Memory B cell (primary cell): ENCODE results near the gene ASRGL1.
A peak's percentile ranks its signal among the peaks of the same experiment; 100 is the strongest.

Source experiments
- ATAC-seq: fragments of 150-1000 bp; cut with Tn5 transposase; 2 replicates; pipeline ENCODE4 v1.10.0; 2021; ENCODE audit warnings: low read depth, mild to moderate bottlenecking, moderate library complexity
- DNase-seq, 2 donors: peaks; one replicate each; pipeline ENCODE4 v3.0.0; 2022; ENCODE audit warnings: low spot score in 2 of 2
- H3K27ac Mint-ChIP-seq: one replicate; pipeline ENCODE4 v1.8.0; 2022; ENCODE audit warnings: mild to moderate bottlenecking, moderate library complexity, mixed read lengths
- H3K27me3 Mint-ChIP-seq: one replicate; pipeline ENCODE4 v1.8.0; 2022; ENCODE audit warnings: mixed read lengths
- H3K36me3 Mint-ChIP-seq: one replicate; pipeline ENCODE4 v1.8.0; 2022; ENCODE audit warnings: mild to moderate bottlenecking, mixed read lengths
- H3K4me1 Mint-ChIP-seq: one replicate; pipeline ENCODE4 v1.8.0; 2022; ENCODE audit warnings: mixed read lengths
- H3K4me3 Mint-ChIP-seq: one replicate; pipeline ENCODE4 v1.8.0; 2022; ENCODE audit warnings: mild to moderate bottlenecking, moderate library complexity, mixed read lengths
- H3K9me3 Mint-ChIP-seq: one replicate; pipeline ENCODE4 v1.8.0; 2022; ENCODE audit warnings: mixed read lengths

Gene ASRGL1

GRCh38 chr11:62421996-62422395 lies 84.7 kb downstream of the ASRGL1 start:
- no peak overlapping the region for H3K27ac Mint-ChIP-seq
- H3K27me3 Mint-ChIP-seq: peaks cover 1% of the 10 kb centered on the region
- H3K36me3 Mint-ChIP-seq: no peaks in the 10 kb centered on the region
- DNase-seq (no peak), ATAC-seq (no peak)
- peaks cover 5% of the 10 kb centered on the region for H3K4me1 Mint-ChIP-seq
- H3K4me3 Mint-ChIP-seq: no peak overlapping the region
- H3K9me3 Mint-ChIP-seq: no peaks in the 10 kb centered on the region

GRCh38 chr11:62423012-62423411 lies 85.8 kb downstream of the ASRGL1 start:
- peaks cover 1% of the 10 kb centered on the region for H3K27me3 Mint-ChIP-seq
- H3K4me3 Mint-ChIP-seq: no peak overlapping the region
- ATAC-seq (no peak), DNase-seq (no peak)
- no peaks in the 10 kb centered on the region for H3K36me3 Mint-ChIP-seq
- H3K4me1 Mint-ChIP-seq: peaks cover 10% of the 10 kb centered on the region
- no peak overlapping the region for H3K27ac Mint-ChIP-seq
- no peaks in the 10 kb centered on the region for H3K9me3 Mint-ChIP-seq

GRCh38 chr11:62427630-62428233 lies 90.5 kb downstream of the ASRGL1 start:
- DNase-seq (no peak), ATAC-seq (no peak)
- Mint-ChIP-seq H3K4me3 (no peak overlapping the region), H3K4me1 (peaks cover 15% of the 10 kb centered on the region), H3K9me3 (no peaks in the 10 kb centered on the region), H3K27ac (no peak overlapping the region), H3K36me3 (no peaks in the 10 kb centered on the region), H3K27me3 (peaks cover 1% of the 10 kb centered on the region)

GRCh38 chr11:62428871-62429560 lies 91.8 kb downstream of the ASRGL1 start:
- peaks cover 19% of the 10 kb centered on the region for H3K4me1 Mint-ChIP-seq
- ATAC-seq: no peak
- no peak overlapping the region for H3K27ac Mint-ChIP-seq

GRCh38 chr11:62430425-62430824 lies 93.2 kb downstream of the ASRGL1 start:
- no peaks in the 10 kb centered on the region for H3K9me3 Mint-ChIP-seq
- DNase-seq: no peak
- no peaks in the 10 kb centered on the region for H3K36me3 Mint-ChIP-seq
- no peaks in the 10 kb centered on the region for H3K27me3 Mint-ChIP-seq
- ATAC-seq: no peak
- H3K4me3 Mint-ChIP-seq: no peak overlapping the region
- no peak overlapping the region for H3K27ac Mint-ChIP-seq
- peaks cover 25% of the 10 kb centered on the region for H3K4me1 Mint-ChIP-seq

More at GRCh38 chr11:62428871-62429560, 91.8 kb downstream of the ASRGL1 start:
- Mint-ChIP-seq H3K27me3 (no peaks in the 10 kb centered on the region), H3K9me3 (no peaks in the 10 kb centered on the region), H3K4me3 (no peak overlapping the region), H3K36me3 (no peaks in the 10 kb centered on the region)
- DNase-seq: no peak

- peaks cover 33% of the 10 kb centered on the region for H3K4me1 Mint-ChIP-seq
- ATAC-seq (no peak), DNase-seq (no peak)
- H3K9me3 Mint-ChIP-seq: no peaks in the 10 kb centered on the region
- no peak overlapping the region for H3K4me3 Mint-ChIP-seq
- no peaks in the 10 kb centered on the region for H3K36me3 Mint-ChIP-seq
- H3K27me3 Mint-ChIP-seq: no peaks in the 10 kb centered on the region
- no peak overlapping the region for H3K27ac Mint-ChIP-seq
Measured at GRCh38 chr11:62431171-62431901, 94.1 kb downstream of the ASRGL1 start.

GRCh38 chr11:62432695-62433094 lies 95.4 kb downstream of the ASRGL1 start:
- no peaks in the 10 kb centered on the region for H3K27me3 Mint-ChIP-seq
- no peaks in the 10 kb centered on the region for H3K9me3 Mint-ChIP-seq
- no peak for ATAC-seq
- no peaks in the 10 kb centered on the region for H3K36me3 Mint-ChIP-seq
- no peak overlapping the region for H3K4me3 Mint-ChIP-seq
- no peak for DNase-seq
- H3K4me1 Mint-ChIP-seq: peaks cover 28% of the 10 kb centered on the region
- H3K27ac Mint-ChIP-seq: no peak overlapping the region

- no peak for DNase-seq
- H3K27me3 Mint-ChIP-seq: no peaks in the 10 kb centered on the region
- H3K36me3 Mint-ChIP-seq: no peaks in the 10 kb centered on the region
- no peak overlapping the region for H3K4me3 Mint-ChIP-seq
- no peak for ATAC-seq
- no peaks in the 10 kb centered on the region for H3K9me3 Mint-ChIP-seq
- H3K27ac Mint-ChIP-seq: no peak overlapping the region
- peaks cover 26% of the 10 kb centered on the region for H3K4me1 Mint-ChIP-seq
Measured at GRCh38 chr11:62433141-62433903, 96.1 kb downstream of the ASRGL1 start.

- no peaks in the 10 kb centered on the region for H3K9me3 Mint-ChIP-seq
- no peak overlapping the region for H3K4me3 Mint-ChIP-seq
- H3K27me3 Mint-ChIP-seq: no peaks in the 10 kb centered on the region
- no peak for DNase-seq
- H3K4me1 Mint-ChIP-seq: peaks cover 26% of the 10 kb centered on the region
- no peak for ATAC-seq
- H3K27ac Mint-ChIP-seq: no peak overlapping the region
- no peaks in the 10 kb centered on the region for H3K36me3 Mint-ChIP-seq
Measured at GRCh38 chr11:62433904-62434276, 96.6 kb downstream of the ASRGL1 start.

GRCh38 chr11:62435846-62436660 lies 98.8 kb downstream of the ASRGL1 start:
- Mint-ChIP-seq H3K4me1 (peaks cover 28% of the 10 kb centered on the region), H3K36me3 (no peaks in the 10 kb centered on the region), H3K9me3 (no peaks in the 10 kb centered on the region), H3K27me3 (no peaks in the 10 kb centered on the region), H3K4me3 (no peak overlapping the region), H3K27ac (peak overlapping the region; percentile 58)
- peak; percentile 74 for ATAC-seq
- DNase-seq: no peak

GRCh38 chr11:62437616-62438015 lies 100.4 kb downstream of the ASRGL1 start:
- no peak for ATAC-seq
- Mint-ChIP-seq H3K4me3 (no peak overlapping the region), H3K36me3 (no peaks in the 10 kb centered on the region), H3K9me3 (no peaks in the 10 kb centered on the region), H3K4me1 (peaks cover 23% of the 10 kb centered on the region), H3K27ac (no peak overlapping the region), H3K27me3 (no peaks in the 10 kb centered on the region)
- DNase-seq: no peak

GRCh38 chr11:62438641-62439040 lies 101.4 kb downstream of the ASRGL1 start:
- Mint-ChIP-seq H3K27me3 (no peaks in the 10 kb centered on the region), H3K4me3 (no peak overlapping the region), H3K27ac (no peak overlapping the region), H3K36me3 (peaks cover 1% of the 10 kb centered on the region), H3K9me3 (no peaks in the 10 kb centered on the region), H3K4me1 (peaks cover 25% of the 10 kb centered on the region)
- ATAC-seq (no peak), DNase-seq (no peak)

- DNase-seq (no peak), ATAC-seq (no peak)
- H3K9me3 Mint-ChIP-seq: no peaks in the 10 kb centered on the region
- peaks cover 26% of the 10 kb centered on the region for H3K4me1 Mint-ChIP-seq
- H3K27me3 Mint-ChIP-seq: no peaks in the 10 kb centered on the region
- no peak overlapping the region for H3K4me3 Mint-ChIP-seq
- no peak overlapping the region for H3K27ac Mint-ChIP-seq
- peaks cover 1% of the 10 kb centered on the region for H3K36me3 Mint-ChIP-seq
Measured at GRCh38 chr11:62439785-62440602, 102.7 kb downstream of the ASRGL1 start.
